Hematopoietic multipotent progenitor cell (in vitro differentiated cells): ENCODE measurements around the gene MRPL55. TPM values are rescaled to one million over a fixed set of nuclear protein-coding genes. Genes with fewer than 3 reads are reported as not detected.
A peak's percentile ranks its signal among the peaks of the same experiment; 100 is the strongest.

Experiments used
- DNase-seq, 3 donors: peaks; one replicate each; pipeline ENCODE4 v3.0.0-alpha.2; 2011 to 2015; ENCODE audit warnings: low read depth in 2 of 3, low spot score in 2 of 3
- small RNA-seq: library from RNA; depleted of rRNA; stranded (forward); fragments of <200 nt; gene quantifications from one replicate; pipeline ENCODE3, GENCODE V24; 2012
- total RNA-seq: library from RNA; depleted of rRNA; stranded (reverse); fragments of >200 nt; gene quantifications from one replicate; pipeline ENCODE4 v1.2.3, GENCODE V29; 2012

Gene MRPL55
- total RNA-seq, 1 donor, result 82.7 TPM

- peak in 1 of 3 donors; percentile 30 for DNase-seq
Measured at GRCh38 chr1:228060458-228061190, 48.5 kb downstream of the MRPL55 start.

- peak in 1 of 3 donors; percentile 34 for DNase-seq
Measured at GRCh38 chr1:228059634-228060457, 49.3 kb downstream of the MRPL55 start.

- peak; percentile 32 to 55 (median 53) for DNase-seq
Measured at GRCh38 chr1:228058949-228059633, 50.0 kb downstream of the MRPL55 start.

- no peak for DNase-seq
Measured at GRCh38 chr1:228058172-228058948, 50.7 kb downstream of the MRPL55 start.

Small RNAs within 50 kb of the gene (small RNA-seq; reads per million reads assigned to genes)
- gene AL359510.1, result not detected

Other genes with a start within 250 kb of the MRPL55 start
- gene WNT9A, start 161.4 kb downstream of the MRPL55 start, total RNA-seq, result 0.27 TPM
- gene WNT3A, start 102.3 kb downstream of the MRPL55 start, total RNA-seq, result not detected
- 272 TPM for gene ARF1, start 26.6 kb downstream of the MRPL55 start, total RNA-seq
- gene C1orf35, start 6.0 kb downstream of the MRPL55 start, total RNA-seq, result 18.6 TPM
- gene GUK1, start 31.0 kb upstream of the MRPL55 start, total RNA-seq, result 238 TPM
- gene GJC2, start 40.6 kb upstream of the MRPL55 start, total RNA-seq, result 12.7 TPM
- gene IBA57, start 56.5 kb upstream of the MRPL55 start, total RNA-seq, result 10.8 TPM
- 85.9 TPM for gene OBSCN, start 98.7 kb upstream of the MRPL55 start, total RNA-seq